SK-N-SH (cell line): ENCODE measurements around the gene PABPN1. TPM values are rescaled to one million over a fixed set of nuclear protein-coding genes. Genes with fewer than 3 reads are reported as not detected.

Source experiments
- CTCF ChIA-PET: fragments of 300-600, 350-600 bp; formaldehyde crosslinking; extraction: SDS; loops from one replicate; lab custom pipeline; 2021; lab: Yijun Ruan, JAX
- POLR2A ChIA-PET: fragments of 350-600 bp; sonication (Branson Sonifier 250); formaldehyde crosslinking; extraction: SDS; loops from one replicate; lab custom pipeline; 2020; ENCODE audit warnings: antibody characterized with exemption, inconsistent platforms; lab: Yijun Ruan, JAX
- DNase-seq: peaks from one replicate; pipeline ENCODE4 v3.0.0; 2012
- H2AFZ ChIP-seq: fragments of 200-600 bp; sonication (generic); 2 replicates; pipeline ENCODE4 v1.8.1; 2016; ENCODE audit warnings: antibody characterized with exemption, mild to moderate bottlenecking, low read depth
- H3F3A ChIP-seq: fragments of 200-600 bp; sonication (generic); replicated peaks from 2 replicates; pipeline ENCODE3; 2016; ENCODE audit warnings: antibody characterized with exemption, mild to moderate bottlenecking; ENCODE audit not compliant: insufficient read depth
- H3K27ac ChIP-seq, 2 experiments: fragments of 200-500 bp in 1 of 2; fragments of 200-600 bp in 1 of 2; sonication (Bioruptor generic) in 1 of 2; sonication (generic), shearing (Covaris generic) in 1 of 2; 2 replicates each; pipeline versions ENCODE4 v1.5.1 to v1.6.1; 2014 to 2016; ENCODE audit warnings: low read depth in 2 of 2, inconsistent platforms in 1 of 2, low read length in 1 of 2, mild to moderate bottlenecking in 1 of 2, mixed read lengths in 1 of 2
- H3K27me3 ChIP-seq: fragments of 200-600 bp; sonication (generic), shearing (Covaris generic); 2 replicates; pipeline ENCODE4 v1.6.1; 2016; ENCODE audit warnings: mixed run types; ENCODE audit not compliant: insufficient read depth
- H3K36me3 ChIP-seq, 2 experiments: fragments of 200-500 bp in 1 of 2; fragments of 200-600 bp in 1 of 2; sonication (Bioruptor generic) in 1 of 2; sonication (generic) in 1 of 2; replicated peaks in 1 of 2; 2 replicates each; pipeline versions ENCODE3 to v1.5.1; 2014 to 2016; ENCODE audit warnings: low read length in 1 of 2, mild to moderate bottlenecking in 1 of 2; ENCODE audit not compliant: insufficient read depth in 2 of 2, control insufficient read depth in 1 of 2
- H3K4me1 ChIP-seq, 2 experiments: fragments of 200-500 bp in 1 of 2; fragments of 200-600 bp in 1 of 2; sonication (Bioruptor generic) in 1 of 2; sonication (generic), shearing (Covaris generic) in 1 of 2; 2 replicates each; pipeline versions ENCODE4 v1.5.1 to v1.6.1; 2014 to 2016; ENCODE audit warnings: low read depth in 1 of 2, low read length in 1 of 2, mixed run types in 1 of 2; ENCODE audit not compliant: insufficient read depth in 2 of 2, control insufficient read depth in 1 of 2
- H3K4me2 ChIP-seq: fragments of 200-600 bp; sonication (generic), shearing (Covaris generic); 2 replicates; pipeline ENCODE4 v1.6.1; 2017; ENCODE audit warnings: mixed run types
- H3K4me3 ChIP-seq, 2 experiments: fragments of 200-500 bp in 1 of 2; fragments of 200-600 bp in 1 of 2; sonication (Bioruptor generic) in 1 of 2; sonication (generic), shearing (Covaris generic) in 1 of 2; 2 replicates each; pipeline versions ENCODE4 v1.5.1 to v1.8.1; 2014 to 2016; ENCODE audit warnings: low read depth in 2 of 2, inconsistent platforms in 1 of 2, low read length in 1 of 2, mild to moderate bottlenecking in 1 of 2, mixed read lengths in 1 of 2, moderate library complexity in 1 of 2
- H3K79me2 ChIP-seq: fragments of 200-600 bp; sonication (generic); 2 replicates; pipeline ENCODE4 v1.8.1; 2017; ENCODE audit warnings: mild to moderate bottlenecking; ENCODE audit not compliant: insufficient read depth
- H3K9ac ChIP-seq: fragments of 200-600 bp; sonication (generic); 2 replicates; pipeline ENCODE4 v1.6.1; 2017; ENCODE audit warnings: mixed run types
- H3K9me2 ChIP-seq: fragments of 200-600 bp; sonication (generic); 2 replicates; pipeline ENCODE4 v1.6.1; 2017; ENCODE audit warnings: mixed run types
- H3K9me3 ChIP-seq: fragments of 200-600 bp; sonication (generic); 2 replicates; pipeline ENCODE4 v1.6.1; 2017; ENCODE audit warnings: mixed run types, mild to moderate bottlenecking, moderate library complexity
- H4K20me1 ChIP-seq: fragments of 200-600 bp; sonication (generic); 2 replicates; pipeline ENCODE4 v1.6.1; 2017; ENCODE audit warnings: mild to moderate bottlenecking, mixed run types; ENCODE audit not compliant: insufficient read depth
- RAD21 ChIP-seq: IDR thresholded peaks from 2 replicates; pipeline ENCODE4 v1.6.1; 2012; ENCODE audit warnings: mild to moderate bottlenecking, low read length
- SIN3A ChIP-seq: IDR thresholded peaks from 2 replicates; pipeline ENCODE4 v1.6.1; 2012; ENCODE audit warnings: low read depth, mild to moderate bottlenecking, low read length, moderate library complexity, borderline replicate concordance
- SMC3 ChIP-seq: IDR thresholded peaks from 2 replicates; pipeline ENCODE4 v1.6.1; 2012; ENCODE audit warnings: low read depth, low read length, improper control_type of control experiment
- TEAD4 ChIP-seq: IDR thresholded peaks from 2 replicates; pipeline ENCODE4 v1.4.0; 2012; ENCODE audit warnings: mild to moderate bottlenecking, borderline replicate concordance; ENCODE audit not compliant: insufficient read depth
- WGBS: methylation state at CpG from one replicate; pipeline ENCODE4 v1.1.6; 2017; ENCODE audit warnings: low lambda C conversion rate; 5-methylcytosine and 5-hydroxymethylcytosine counted together
- polyA plus RNA-seq, 3 experiments: library from polyadenylated mRNA; depleted of rRNA; stranded (reverse); fragments of >200 nt; gene quantifications; 2 replicates each; pipeline ENCODE4 v1.2.3, GENCODE V29; 2012
- TF ChIP-seq, protein P1 (sequence below): fragments of 200-600 bp; sonication (generic); IDR thresholded peaks from 2 replicates; pipeline ENCODE4 v1.6.1; 2017; ENCODE audit warnings: antibody characterized with exemption, mild to moderate bottlenecking, moderate library complexity

Gene PABPN1
- polyA plus RNA-seq, 1 of the 3 experiments (the other 2 are of a cell fraction): 266 TPM

DNA sequence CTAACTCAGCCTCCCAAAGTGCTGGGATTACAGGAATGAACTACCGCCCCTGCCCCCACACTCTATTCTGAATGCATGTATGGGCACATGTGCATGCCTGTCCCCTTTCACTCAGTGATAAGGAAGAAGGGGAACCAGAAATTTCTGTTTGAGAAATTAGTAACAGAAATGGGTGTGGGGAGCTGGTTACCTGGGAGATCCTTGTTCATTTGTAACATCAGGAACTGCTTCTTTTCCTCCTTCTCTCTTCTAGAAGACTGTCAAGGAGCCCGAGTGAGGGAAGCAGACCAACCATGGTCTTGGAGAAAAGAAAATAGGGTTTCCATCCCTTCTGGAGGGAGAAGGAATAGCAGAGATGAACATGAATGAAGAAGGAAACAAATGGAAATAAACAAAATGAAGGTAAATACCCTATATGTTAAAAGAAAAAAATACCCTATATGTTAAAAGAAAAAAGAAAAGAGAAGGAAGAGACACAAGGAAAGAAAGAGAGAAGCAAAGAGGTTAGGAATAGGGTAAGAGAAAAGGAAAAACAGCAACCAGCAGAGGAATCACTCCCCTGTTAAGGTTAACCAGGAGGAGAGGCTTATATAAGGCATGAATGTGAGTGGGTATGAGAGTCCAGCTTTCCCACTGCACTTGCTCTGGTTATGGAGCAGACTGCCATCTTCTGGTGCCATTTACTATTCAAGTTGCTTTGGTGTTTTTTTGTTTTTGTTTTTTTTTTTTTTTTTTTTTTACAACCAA lies 21.9 kb upstream of the PABPN1 start:
- Histone ChIP-seq H3K4me3 (no peak overlapping the region), H3F3A (peaks cover 20% of the 10 kb centered on the region), H3K9me2 (no peaks in the 10 kb centered on the region), H3K79me2 (peaks cover 6% of the 10 kb centered on the region; the same call in 1 of the 2 replicates), H3K9me3 (no peaks in the 10 kb centered on the region), H2AFZ (no peak overlapping the region), H3K9ac (no peak overlapping the region; the same call in 1 of the 2 replicates), H3K27me3 (no peaks in the 10 kb centered on the region), H4K20me1 (no peaks in the 10 kb centered on the region), H3K27ac (no peak overlapping the region), H3K4me1 (peaks cover 15 to 17% of the 10 kb centered on the region in 2 experiments; a peak in 3 of 4 replicates), H3K36me3 (peaks cover 0 to 3% of the 10 kb centered on the region in 2 experiments), H3K4me2 (0 out of 2 replicates have a peak overlapping the region, but pooled peaks have one; percentile 92)
- POLR2A ChIA-PET: interaction anchor here (1.0 kb wide), 1 partner anchor 10 kb away, joined by 3 read pairs; no protein-coding TSS in a partner anchor
- no peak for DNase-seq
- WGBS: 92% methylated on average over 2 of the region's 2 CpGs
- CTCF ChIA-PET: interaction anchor here (0.6 to 4.7 kb wide), 9 partner anchors 8 to 179 kb away, joined by 3 to 26 read pairs (median 6); partner anchors contain the start of gene PABPN1
- no peak for TF ChIP-seq TEAD4
- TF ChIP-seq, protein P1, sequence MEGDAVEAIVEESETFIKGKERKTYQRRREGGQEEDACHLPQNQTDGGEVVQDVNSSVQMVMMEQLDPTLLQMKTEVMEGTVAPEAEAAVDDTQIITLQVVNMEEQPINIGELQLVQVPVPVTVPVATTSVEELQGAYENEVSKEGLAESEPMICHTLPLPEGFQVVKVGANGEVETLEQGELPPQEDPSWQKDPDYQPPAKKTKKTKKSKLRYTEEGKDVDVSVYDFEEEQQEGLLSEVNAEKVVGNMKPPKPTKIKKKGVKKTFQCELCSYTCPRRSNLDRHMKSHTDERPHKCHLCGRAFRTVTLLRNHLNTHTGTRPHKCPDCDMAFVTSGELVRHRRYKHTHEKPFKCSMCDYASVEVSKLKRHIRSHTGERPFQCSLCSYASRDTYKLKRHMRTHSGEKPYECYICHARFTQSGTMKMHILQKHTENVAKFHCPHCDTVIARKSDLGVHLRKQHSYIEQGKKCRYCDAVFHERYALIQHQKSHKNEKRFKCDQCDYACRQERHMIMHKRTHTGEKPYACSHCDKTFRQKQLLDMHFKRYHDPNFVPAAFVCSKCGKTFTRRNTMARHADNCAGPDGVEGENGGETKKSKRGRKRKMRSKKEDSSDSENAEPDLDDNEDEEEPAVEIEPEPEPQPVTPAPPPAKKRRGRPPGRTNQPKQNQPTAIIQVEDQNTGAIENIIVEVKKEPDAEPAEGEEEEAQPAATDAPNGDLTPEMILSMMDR: peak; percentile 53
- TF ChIP-seq RAD21: peak; percentile 61
- peak; percentile 53 for TF ChIP-seq SMC3

DNA sequence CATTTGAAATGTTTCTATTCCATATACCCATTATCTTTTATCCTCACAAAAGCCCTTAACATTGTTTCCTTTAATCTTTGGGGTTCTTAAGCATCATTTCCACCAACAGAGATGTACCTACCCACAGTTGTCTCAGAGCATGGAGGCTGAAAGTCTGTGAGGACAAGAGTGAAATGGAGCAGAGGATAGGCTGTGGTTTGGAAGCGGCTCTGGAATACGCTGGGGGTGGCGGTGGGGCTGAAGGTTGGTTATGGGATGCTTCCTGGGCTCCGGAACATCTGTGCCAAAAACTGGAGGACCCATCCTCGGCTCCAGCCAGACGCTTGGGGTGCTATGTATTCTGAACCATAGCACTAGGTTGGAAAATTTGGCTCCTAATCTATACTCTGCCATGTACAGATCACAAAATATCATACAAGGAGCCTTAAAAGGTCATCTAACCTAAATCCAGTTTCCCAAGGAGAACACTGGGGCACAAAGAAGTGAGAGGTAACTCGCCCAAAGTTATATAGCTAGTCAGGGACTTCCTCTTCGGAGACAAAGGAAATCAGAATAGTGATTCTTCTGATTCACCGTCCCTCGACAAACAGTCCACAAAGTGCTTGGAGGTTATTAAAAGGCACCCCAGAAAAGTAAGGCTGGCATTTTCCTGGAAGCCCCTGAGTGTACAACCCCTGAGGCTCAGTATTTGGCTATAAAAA lies 21.1 kb upstream of the PABPN1 start:
- H3K36me3 ChIP-seq: peaks cover 0 to 3% of the 10 kb centered on the region in 2 experiments
- TF ChIP-seq SIN3A: no peak
- TF ChIP-seq, protein P1: 0 out of 2 replicates have a peak, but pooled peaks have one; percentile 5
- TF ChIP-seq, all 33 proteins: peak for 1
- H2AFZ ChIP-seq: peak overlapping the region; percentile 52; the same call in 1 of the 2 replicates
- no peak for DNase-seq
- H3K9me3 ChIP-seq: no peaks in the 10 kb centered on the region
- H3K79me2 ChIP-seq: peaks cover 6% of the 10 kb centered on the region; the same call in 1 of the 2 replicates
- peak overlapping the region; percentile 69 to 82 for H3K4me3 ChIP-seq
- H3K9ac ChIP-seq: peak overlapping the region; percentile 82
- CTCF ChIA-PET: interaction anchor here (0.8 to 4.7 kb wide), 19 partner anchors 9 to 287 kb away, joined by 3 to 26 read pairs (median 6); partner anchors contain the start of genes HOMEZ and PABPN1
- H3K9me2 ChIP-seq: no peaks in the 10 kb centered on the region
- peak overlapping the region; percentile 92 for H3K4me2 ChIP-seq
- H3K4me1 ChIP-seq: peaks cover 14 to 16% of the 10 kb centered on the region in 2 experiments; a peak in 3 of 4 replicates
- 94% methylated on average over 8 of the region's 10 CpGs for WGBS
- H4K20me1 ChIP-seq: no peaks in the 10 kb centered on the region
- H3K27me3 ChIP-seq: no peaks in the 10 kb centered on the region
- POLR2A ChIA-PET: interaction anchor here (1.0 to 1.1 kb wide), 2 partner anchors 11 to 21 kb away, joined by 3 read pairs; partner anchors contain the start of gene PABPN1
- H3K27ac ChIP-seq: peak overlapping the region; percentile 83 to 91; a peak in 3 of 4 replicates
- H3F3A ChIP-seq: peaks cover 24% of the 10 kb centered on the region
